Upper lobe of left lung (tissue), 4 donors: Measurements from ENCODE around the gene NRXN3.

Experiments used
- POLR2A ChIP-seq, 4 donors: fragments of 450-650 bp; IDR thresholded peaks; one replicate each; pipeline ENCODE4 v1.5.1; 2016 to 2017; ENCODE audit warnings: antibody characterized with exemption in 4 of 4, mild to moderate bottlenecking in 2 of 4
- TF ChIP-seq, protein P1 (sequence below), 6 experiments: fragments of 450-650 bp in 4 of 6; fragments of 200-600 bp in 2 of 6; sonication (generic) in 2 of 6; IDR thresholded peaks; one replicate each; pipeline ENCODE4 v1.5.1; 2016 to 2019; ENCODE audit warnings: antibody characterized with exemption in 6 of 6

- TF ChIP-seq, protein P1, sequence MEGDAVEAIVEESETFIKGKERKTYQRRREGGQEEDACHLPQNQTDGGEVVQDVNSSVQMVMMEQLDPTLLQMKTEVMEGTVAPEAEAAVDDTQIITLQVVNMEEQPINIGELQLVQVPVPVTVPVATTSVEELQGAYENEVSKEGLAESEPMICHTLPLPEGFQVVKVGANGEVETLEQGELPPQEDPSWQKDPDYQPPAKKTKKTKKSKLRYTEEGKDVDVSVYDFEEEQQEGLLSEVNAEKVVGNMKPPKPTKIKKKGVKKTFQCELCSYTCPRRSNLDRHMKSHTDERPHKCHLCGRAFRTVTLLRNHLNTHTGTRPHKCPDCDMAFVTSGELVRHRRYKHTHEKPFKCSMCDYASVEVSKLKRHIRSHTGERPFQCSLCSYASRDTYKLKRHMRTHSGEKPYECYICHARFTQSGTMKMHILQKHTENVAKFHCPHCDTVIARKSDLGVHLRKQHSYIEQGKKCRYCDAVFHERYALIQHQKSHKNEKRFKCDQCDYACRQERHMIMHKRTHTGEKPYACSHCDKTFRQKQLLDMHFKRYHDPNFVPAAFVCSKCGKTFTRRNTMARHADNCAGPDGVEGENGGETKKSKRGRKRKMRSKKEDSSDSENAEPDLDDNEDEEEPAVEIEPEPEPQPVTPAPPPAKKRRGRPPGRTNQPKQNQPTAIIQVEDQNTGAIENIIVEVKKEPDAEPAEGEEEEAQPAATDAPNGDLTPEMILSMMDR (IDR thresholded peaks at IDR 0.05) = no peak
- no peak for TF ChIP-seq POLR2A (IDR thresholded peaks at IDR 0.05)
Measured at GRCh38 chr14:79822034-79822433, 1651.9 kb downstream of the NRXN3 start.
